ENCODE measurements around the gene KCNK2. TPM values are rescaled to one million over a fixed set of nuclear protein-coding genes. Genes with fewer than 3 reads are reported as not detected.
"Not testable (repeated sequence)": the region's sequence is repeated elsewhere in the genome, so short reads cannot be mapped to it uniquely, and the experiment has no call there.

The KCNK2 gene
- total RNA-seq, 1 donor from 2014 or later: 1.5 TPM

GRCh38 chr1:215156232-215156631, 73.7 kb downstream of the KCNK2 start:
- peak; percentile 39 for DNase-seq

- no peak for DNase-seq
Observed at GRCh38 chr1:215160351-215160750, 77.8 kb downstream of the KCNK2 start.

DNA sequence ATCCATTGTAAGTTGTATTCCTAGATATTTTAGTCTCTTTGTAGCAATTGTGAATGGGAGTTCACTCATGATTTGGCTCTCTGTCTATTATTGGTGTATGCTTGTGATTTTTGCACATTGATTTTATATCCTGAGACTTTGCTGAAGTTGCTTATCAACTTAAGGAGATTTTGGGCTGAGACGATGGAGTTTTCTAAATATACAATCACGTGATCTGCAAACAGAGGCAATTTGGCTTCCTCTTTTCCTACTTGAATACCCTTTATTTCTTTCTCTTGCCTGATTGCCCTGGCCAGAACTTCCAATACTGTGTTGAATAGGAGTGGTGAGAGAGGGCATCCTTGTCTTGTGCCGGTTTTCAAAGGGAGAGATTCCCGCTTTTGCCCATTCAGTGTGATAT, 80.6 kb downstream of the KCNK2 start:
- DNase-seq: not testable (repeated sequence)

- DNase-seq: no peak
Observed at GRCh38 chr1:215166886-215167285, 84.3 kb downstream of the KCNK2 start.

- DNase-seq: no peak
Observed at GRCh38 chr1:215181518-215181917, 99.0 kb downstream of the KCNK2 start.

GRCh38 chr1:215185067-215185620, 102.6 kb downstream of the KCNK2 start:
- no peak for DNase-seq

- DNase-seq: no peak
Observed at GRCh38 chr1:215188302-215188950, 105.9 kb downstream of the KCNK2 start.

DNA sequence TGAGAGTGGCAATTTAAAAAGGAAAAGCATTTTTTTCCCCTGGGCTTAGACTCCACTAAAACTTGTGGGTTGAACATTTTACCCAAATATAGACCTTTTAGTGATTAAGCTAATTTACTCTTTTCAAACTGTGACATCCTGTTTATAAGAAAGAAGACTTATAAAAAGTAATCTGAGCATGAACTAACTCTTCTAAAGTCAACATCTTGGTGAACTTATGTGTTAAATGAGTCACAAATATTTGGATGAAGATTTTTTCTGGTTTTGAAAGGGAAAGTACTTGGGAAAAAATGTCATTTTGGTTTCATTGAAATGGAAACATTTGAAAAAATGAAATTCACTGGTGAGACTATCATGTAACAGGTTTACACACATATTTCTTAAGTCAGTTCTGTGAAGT, 109.8 kb downstream of the KCNK2 start:
- DNase-seq: no peak

GRCh38 chr1:215198021-215198420, 115.5 kb downstream of the KCNK2 start:
- no peak for DNase-seq

- no peak for DNase-seq
Observed at GRCh38 chr1:215200121-215200520, 117.6 kb downstream of the KCNK2 start.

GRCh38 chr1:215201283-215201682, 118.7 kb downstream of the KCNK2 start:
- no peak for DNase-seq

- DNase-seq: no peak
Observed at GRCh38 chr1:215202868-215203267, 120.3 kb downstream of the KCNK2 start.

GRCh38 chr1:215210167-215210566, 127.6 kb downstream of the KCNK2 start:
- DNase-seq: no peak

DNA sequence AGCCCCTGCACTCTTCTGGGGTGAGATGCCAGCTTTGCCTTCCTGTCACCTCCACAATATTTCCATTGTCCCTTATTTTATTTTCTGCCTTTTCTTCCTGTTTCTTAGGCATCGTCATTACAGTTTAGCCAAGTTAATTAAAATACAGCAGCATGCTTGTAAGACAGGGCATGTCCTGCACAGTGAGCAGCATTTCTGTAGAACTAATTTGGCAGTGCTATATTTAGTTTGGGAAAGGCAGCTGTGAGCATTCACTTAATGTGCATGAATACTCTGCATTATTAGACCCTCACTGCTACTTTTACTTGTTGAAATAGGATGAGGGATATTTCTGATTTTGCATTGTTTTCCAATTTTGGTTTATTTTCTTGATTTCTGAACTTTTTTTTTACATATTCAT, 133.3 kb downstream of the KCNK2 start:
- DNase-seq: peak; percentile 65

DNA sequence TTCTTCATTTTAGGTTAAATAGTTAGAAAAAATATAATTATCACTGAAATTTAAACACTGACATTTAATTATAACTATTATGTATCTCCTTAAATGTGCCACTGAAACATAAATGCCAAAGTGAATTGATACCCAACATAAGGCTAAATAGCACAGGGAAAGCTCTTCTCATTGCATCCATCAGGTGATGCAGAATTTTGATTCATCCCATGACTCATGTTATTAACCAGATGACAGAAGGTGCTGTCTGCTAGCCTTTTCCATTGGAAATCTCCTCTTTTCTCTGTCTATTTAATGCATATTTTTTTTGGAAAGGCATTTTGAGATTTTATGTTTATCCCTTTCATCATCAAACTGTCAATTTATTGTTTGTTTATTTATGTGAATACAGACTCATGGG, 136.8 kb downstream of the KCNK2 start:
- DNase-seq: no peak

DNA sequence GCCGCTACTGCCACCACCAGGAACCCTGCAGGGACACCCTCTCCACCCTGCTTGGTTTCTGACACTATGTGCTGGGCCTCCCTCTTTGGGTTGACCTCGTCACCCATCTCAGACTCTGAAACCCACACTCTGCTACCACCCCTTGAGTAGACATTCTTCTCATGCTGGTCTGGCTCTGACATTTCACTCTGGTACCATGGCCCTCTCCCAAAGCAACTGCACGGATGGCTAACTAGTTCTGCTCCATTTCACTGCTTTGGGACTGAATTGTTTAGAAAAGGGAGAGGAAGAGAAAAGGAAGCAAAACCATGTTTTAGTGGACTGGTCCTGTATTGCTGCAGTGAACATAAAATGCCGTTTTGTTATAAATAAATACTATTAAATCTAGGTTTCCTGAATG, 137.8 kb downstream of the KCNK2 start:
- no peak for DNase-seq

GRCh38 chr1:215226757-215227156, 144.2 kb downstream of the KCNK2 start:
- no peak for DNase-seq

- no peak for DNase-seq
Observed at GRCh38 chr1:215228193-215228592, 145.7 kb downstream of the KCNK2 start.

GRCh38 chr1:215241451-215241850, 158.9 kb downstream of the KCNK2 start:
- DNase-seq: no peak

- peak; percentile 71 for DNase-seq
Observed at GRCh38 chr1:215243345-215244054, 161.0 kb downstream of the KCNK2 start.

DNA sequence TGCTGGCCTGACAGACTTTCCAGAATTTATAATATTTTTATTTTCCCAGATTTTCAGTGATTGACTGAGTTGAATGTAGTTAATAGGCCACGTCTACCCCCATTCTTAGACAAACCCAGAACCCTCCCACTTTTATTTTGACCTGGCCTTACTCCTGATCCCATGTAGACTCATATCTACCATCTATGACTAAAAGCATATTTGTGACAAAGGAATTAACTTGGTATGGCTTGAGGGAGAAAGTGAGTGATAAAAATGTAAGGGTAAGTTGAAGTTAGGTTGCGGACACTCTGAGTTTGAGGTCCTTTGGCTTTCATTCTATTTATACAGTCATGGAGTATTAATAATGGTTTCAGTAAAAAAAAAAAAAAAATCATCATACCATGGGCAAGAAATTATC, 168.4 kb downstream of the KCNK2 start:
- no peak for DNase-seq

DNA sequence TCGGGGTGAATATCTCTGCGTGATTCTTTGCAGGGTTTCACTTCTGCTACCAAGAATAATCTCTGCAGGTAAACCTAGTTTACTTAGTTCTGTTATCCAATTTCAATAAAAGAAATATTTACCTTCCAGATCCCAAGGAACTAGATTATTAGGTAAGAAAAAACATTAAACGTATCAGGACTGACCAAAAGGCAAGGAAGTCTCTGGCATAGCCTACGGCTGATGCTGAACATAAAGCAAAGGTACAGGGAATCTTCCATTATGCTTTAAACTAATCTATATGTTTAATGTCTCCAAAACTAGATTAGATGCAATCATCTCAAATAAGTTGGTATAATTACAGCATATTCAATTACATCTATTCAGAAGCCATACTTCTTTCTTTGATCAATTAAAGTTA, 168.9 kb downstream of the KCNK2 start:
- DNase-seq: no peak

DNA sequence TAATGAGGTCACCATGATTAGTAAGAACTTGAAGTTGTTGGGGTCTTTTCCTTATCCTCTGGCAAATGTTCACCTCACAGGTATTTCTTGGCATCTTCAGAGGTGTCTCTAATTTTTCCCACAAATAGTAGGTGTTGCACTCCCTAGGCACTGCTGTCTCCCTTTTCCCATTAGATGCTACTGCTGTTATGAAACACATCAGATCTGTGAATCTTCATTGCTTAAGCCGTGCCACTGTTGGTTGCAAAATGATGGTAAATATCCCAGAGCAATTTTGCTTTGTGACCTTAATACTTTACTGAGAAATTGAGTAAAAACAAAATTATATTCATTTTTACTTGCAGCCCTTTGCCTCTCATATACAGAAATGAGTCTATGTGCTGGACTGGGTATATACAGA, 169.6 kb downstream of the KCNK2 start:
- no peak for DNase-seq
